Measurements from ENCODE around the gene ATF6B.
"Not testable (repeated sequence)": the region's sequence is repeated elsewhere in the genome, so short reads cannot be mapped to it uniquely, and the experiment has no call there.

ATF6B gene

DNA sequence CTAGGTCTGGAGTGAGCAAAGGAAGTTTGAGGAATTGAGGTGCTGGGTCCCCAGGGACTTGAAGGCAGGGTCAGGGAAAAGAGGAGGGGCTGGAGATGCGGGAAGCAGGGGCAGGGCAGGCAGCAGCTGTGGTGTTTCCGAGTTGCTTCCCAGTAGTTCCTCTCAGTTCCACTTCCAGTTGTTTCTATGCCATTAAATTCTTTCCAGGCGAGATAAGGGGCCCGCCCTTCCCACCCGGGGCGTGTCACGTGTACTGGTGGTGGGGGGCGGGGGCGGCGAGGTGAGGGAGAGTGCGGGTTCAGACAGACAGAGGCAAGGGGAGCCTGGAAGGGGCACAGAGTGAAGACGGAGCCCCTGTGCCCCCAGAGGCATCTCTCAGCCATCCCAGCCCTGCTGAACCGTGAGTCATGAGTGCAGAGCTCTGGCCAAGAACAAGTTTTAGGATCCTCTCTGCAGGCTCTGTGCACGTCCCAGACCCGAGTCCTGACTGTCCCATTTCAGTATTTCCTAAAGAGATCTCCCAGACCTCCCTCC is 19.9 kb downstream of the ATF6B start:
- TF ChIP-seq, protein P1, sequence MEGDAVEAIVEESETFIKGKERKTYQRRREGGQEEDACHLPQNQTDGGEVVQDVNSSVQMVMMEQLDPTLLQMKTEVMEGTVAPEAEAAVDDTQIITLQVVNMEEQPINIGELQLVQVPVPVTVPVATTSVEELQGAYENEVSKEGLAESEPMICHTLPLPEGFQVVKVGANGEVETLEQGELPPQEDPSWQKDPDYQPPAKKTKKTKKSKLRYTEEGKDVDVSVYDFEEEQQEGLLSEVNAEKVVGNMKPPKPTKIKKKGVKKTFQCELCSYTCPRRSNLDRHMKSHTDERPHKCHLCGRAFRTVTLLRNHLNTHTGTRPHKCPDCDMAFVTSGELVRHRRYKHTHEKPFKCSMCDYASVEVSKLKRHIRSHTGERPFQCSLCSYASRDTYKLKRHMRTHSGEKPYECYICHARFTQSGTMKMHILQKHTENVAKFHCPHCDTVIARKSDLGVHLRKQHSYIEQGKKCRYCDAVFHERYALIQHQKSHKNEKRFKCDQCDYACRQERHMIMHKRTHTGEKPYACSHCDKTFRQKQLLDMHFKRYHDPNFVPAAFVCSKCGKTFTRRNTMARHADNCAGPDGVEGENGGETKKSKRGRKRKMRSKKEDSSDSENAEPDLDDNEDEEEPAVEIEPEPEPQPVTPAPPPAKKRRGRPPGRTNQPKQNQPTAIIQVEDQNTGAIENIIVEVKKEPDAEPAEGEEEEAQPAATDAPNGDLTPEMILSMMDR (IDR thresholded peaks at IDR 0.05; ENCODE audit: borderline replicate concordance, insufficient read depth, low read depth, low read length): no peak
- no peak overlapping the region for H3K4me3 ChIP-seq (ENCODE audit: low read depth, low read length)

DNA sequence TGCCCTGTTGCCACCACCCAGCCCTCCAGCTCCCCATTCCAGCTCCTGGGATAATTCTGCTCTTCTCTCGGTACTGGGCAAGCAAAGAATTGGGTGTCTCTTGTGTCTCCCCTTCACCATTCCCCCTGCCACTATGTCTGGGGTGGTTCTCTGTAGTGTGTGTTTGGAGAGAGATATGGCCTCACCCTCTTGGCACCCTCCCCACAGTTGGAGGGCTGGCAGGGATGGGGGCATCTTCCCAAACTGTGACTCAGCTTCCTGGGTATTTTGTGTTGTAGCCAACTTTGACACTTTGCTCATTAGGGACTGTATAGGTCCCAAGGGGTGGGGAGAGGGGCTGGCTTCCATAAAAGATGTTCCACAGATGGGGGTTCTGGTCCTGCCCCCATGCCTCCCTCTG is 20.6 kb downstream of the ATF6B start:
- TF ChIP-seq, protein P1 (IDR thresholded peaks at IDR 0.05; ENCODE audit: borderline replicate concordance, insufficient read depth, low read depth, low read length): no peak
- H3K4me3 ChIP-seq (ENCODE audit: low read depth, low read length): no peak overlapping the region

DNA sequence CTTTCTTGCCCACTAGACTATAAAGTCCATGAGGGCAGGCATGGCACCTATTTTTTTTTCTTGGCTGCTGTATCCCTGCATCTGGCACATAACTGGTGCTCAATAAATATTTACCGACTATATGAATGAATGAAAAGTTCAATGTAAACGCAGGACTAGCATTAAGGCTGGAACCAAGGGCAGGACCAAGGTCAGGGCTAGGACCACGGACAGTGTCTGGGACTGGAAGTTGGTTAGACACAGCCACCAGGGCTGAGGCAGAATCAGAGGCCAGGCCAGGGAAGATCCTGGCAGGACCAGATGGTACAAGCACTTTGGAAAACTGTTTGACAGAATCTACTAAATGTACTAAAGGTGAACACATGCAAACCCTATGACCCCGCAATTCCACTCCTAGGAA is 22.6 kb downstream of the ATF6B start:
- H3K4me3 ChIP-seq (ENCODE audit: low read depth, low read length): no peak overlapping the region
- TF ChIP-seq, protein P1 (IDR thresholded peaks at IDR 0.05; ENCODE audit: borderline replicate concordance, insufficient read depth, low read depth, low read length): no peak

DNA sequence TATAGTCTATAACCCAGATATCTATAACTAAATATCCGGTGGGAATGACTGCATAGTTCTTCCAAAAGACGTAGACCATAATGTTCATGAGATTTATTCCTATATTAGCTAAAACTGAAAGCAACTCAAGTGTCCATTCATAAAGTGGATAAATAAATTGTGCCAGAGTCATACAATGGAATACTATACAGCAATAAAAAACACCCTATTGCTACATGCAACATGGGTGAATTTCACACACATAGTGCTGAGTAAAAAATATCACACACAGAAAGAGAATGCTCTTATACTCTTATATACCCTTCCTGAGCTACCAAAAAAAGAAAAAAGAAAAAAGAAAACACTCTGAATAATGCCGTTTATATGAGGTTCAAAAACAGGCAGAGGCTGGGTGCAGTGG is 25.8 kb downstream of the ATF6B start:
- TF ChIP-seq, protein P1 (IDR thresholded peaks at IDR 0.05; ENCODE audit: borderline replicate concordance, insufficient read depth, low read depth, low read length): no peak
- no peak overlapping the region for H3K4me3 ChIP-seq (ENCODE audit: low read depth, low read length)

DNA sequence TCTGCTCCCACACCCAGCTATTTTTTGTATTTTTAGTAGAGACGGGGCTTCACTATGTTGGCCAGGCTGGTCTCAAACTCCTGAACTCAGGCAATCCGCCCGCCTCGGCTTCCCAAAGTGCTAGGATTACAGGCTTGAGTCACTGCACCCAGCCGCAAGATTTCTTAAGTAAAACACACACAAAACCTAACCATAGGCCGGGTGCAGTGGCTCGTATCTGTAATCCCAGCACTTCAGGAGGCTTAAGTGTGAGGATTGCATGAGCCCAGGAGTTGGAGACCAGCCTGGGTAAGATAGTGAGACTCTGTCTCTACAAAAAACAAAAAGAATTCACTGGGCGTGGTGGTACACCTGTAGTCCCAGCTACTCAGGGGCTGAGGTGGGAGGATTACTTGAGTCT is 27.8 kb downstream of the ATF6B start:
- not testable (repeated sequence) for H3K4me3 ChIP-seq (ENCODE audit: low read depth, low read length)

DNA sequence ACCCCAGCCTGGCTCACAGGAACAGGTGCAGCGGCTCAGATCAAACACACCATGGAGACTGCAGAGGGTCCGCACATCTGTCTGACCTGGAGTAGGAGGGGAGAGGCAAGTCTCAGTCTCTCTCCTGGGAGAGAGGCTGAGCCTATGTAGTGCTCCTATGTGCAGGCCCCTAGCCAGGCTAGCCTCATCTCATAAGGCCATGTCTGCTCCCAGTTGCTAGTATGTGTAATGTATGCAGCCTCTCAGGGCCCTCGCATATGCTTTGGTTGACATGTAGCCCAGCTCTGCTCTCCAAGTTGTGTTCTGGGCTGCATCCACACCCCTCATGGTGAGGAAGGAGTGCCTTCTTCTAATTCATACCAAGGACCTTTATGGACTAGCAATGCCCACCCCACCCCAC is 30.7 kb downstream of the ATF6B start:
- TF ChIP-seq, protein P1 (IDR thresholded peaks at IDR 0.05; ENCODE audit: borderline replicate concordance, insufficient read depth, low read depth, low read length): no peak
- H3K4me3 ChIP-seq (ENCODE audit: low read depth, low read length): no peak overlapping the region

DNA sequence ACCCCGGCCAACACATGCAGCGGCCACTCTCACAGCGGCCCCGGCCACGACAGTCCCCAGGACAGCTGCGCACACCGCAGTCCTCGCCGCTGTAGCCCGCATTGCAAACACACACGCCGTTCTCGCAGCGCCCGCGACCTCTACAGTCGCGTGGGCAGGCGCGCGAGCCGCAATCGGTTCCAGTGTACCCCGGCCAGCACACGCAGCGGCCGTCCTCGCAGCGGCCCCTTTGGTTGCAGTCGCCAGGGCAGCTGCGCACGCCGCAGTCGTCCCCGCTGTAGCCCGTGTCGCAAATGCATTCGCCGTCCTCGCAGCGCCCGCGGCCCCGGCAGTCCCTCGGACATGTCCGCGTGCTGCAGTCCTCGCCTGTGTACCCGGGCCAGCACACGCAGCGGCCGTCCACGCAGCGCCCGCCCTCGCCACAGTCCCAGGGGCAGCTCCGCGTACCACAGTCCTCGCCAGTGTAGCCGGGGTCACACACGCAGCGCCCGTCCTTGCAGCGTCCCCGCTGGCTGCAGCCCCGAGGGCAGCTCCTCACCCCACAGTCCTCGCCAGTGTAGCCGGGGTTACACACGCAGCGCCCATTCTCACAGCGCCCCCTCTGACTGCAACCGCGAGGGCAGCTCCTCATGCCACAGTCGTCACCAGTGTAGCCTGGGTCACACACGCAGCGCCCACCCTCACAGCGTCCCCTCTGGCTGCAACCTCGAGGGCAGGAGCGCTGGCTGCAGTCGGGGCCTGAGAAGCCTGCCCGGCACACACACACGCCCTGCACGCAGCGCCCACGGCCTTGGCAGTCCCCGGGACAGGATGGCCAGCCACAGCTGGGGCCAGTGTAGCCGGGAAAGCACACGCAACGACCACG is 31.4 kb downstream of the ATF6B start:
- TF ChIP-seq, protein P1 (IDR thresholded peaks at IDR 0.05; ENCODE audit: borderline replicate concordance, insufficient read depth, low read depth, low read length): no peak
- no peak overlapping the region for H3K4me3 ChIP-seq (ENCODE audit: low read depth, low read length)

All from GM12875 (cell line).